HG03521 (cell line): ENCODE results near the gene CNTNAP5.

Experiments used
- ATAC-seq: cut with Tn5 transposase; IDR thresholded peaks from one replicate; pipeline ENCODE4 v1.9.1; 2021; ENCODE audit warnings: mild to moderate bottlenecking, moderate library complexity; ENCODE audit not compliant: unreplicated experiment

Gene CNTNAP5

GRCh38 chr2:124589971-124590370 is 564.9 kb downstream of the CNTNAP5 start:
- no peak for ATAC-seq

DNA sequence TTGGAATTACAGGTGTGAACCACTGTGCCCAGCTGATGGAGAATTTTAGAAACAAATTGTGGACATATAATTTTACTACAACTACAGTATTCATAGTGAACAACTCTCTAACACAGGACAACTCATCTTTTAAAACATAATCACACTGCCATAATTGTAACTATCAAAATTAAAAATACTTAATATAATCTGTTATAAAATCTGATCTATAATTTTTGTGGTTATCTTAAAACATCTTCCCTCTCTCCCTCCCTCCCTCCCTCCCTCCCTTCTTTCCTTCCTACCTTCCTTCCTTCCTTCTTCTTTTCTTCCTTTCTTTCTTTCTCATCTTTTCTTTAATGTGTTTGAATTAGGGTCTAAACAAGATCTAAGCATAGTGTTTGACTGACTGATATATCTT is 577.7 kb downstream of the CNTNAP5 start:
- no peak for ATAC-seq

DNA sequence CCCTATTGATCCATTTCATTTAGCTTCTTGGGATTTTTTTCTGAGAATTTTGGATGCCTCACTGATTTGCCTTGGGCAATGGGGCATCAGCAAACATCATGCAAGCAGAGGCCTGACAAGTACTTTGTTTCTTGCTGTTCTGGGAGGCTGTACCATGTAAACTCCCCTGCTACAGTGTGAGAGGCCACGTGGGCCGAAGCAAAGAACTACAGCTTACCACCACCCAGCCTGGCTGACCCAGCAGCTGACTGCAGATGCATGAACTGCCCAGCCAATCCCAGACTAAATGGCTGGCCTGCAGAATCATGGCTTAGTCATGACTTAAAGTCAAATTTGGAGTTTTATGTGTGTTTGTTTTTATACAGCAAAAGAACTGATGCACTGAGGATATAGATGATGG is 579.9 kb downstream of the CNTNAP5 start:
- ATAC-seq = no peak

GRCh38 chr2:124607679-124608078 is 582.6 kb downstream of the CNTNAP5 start:
- ATAC-seq = no peak

DNA sequence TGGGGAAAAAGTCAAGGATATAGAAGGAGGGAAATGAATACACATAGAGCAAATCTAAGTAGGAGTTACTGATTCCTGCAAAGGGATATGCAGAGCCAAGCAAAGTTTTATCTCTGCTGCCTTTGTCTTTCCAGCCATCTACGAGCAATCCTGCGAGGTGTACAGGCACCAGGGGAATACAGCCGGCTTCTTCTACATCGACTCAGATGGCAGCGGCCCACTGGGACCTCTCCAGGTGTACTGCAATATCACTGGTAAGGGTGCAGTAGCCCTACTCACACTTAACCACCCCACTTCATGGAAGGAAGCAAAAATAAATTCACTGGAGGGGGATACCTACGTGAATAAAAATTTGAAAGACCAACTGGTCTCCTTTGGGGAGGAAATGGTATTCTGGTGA is 584.6 kb downstream of the CNTNAP5 start:
- ATAC-seq = no peak

GRCh38 chr2:124610141-124610540 is 585.1 kb downstream of the CNTNAP5 start:
- ATAC-seq = no peak

DNA sequence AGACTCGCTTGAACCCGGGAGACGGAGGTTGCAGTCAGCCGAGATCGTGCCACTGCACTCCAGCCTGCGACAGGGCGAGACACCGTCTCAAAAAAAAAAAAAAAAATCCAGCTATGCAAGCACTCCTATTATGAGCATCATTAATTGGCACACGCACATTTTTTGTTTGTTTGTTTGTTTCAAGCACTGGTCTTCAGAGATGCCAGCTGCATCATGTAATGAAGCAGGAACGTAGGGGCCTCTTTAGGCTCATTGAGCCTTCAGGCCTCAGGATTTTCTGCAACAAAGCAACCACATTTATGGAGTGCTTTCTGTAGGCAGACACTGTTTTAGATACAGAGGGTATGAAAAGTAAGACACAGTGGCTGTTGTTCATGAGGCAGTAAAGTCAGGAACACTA is 585.8 kb downstream of the CNTNAP5 start:
- no peak for ATAC-seq

DNA sequence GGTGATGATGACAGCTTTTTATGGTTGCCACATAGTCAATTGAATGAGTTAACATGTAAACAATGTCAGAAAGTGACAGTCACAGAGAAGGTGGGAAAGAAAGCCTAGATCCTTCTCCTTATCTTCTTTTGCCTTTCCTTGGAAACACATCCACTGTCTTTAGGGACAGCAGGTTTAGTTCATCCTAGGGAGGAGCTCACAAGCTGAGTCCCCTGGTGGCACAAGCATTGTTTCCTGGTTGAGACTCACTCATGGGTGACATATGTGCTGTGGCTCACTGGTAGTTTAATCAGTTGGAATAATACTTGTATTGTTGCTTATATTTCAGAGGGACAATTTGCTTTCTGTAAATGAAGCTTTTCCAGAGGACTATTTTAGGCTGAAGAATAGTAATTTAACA is 598.5 kb downstream of the CNTNAP5 start:
- ATAC-seq = no peak

GRCh38 chr2:124625561-124625960 is 600.5 kb downstream of the CNTNAP5 start:
- no peak for ATAC-seq

DNA sequence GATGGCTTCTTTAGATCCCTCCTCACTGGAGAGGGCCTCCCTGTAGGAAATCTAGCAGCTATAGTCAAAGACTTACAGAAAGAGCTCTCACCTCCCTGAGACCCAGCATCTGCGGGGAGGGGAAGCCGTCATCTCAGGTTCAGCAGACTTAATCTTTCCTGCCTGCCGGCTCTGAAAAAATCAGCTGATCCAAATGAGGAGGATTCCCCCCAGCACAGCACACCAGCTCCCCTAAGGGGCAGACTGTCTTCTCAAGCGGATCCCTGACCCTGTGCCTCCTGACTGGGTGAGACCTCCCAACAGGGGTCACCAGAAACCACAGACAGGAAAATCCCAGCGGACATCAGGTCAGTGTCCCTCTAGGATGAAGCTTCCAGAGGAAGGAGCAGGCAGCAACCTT is 601.9 kb downstream of the CNTNAP5 start:
- ATAC-seq = no peak

- no peak for ATAC-seq
These were observed 608.7 kb downstream of the CNTNAP5 start for GRCh38 chr2:124633812-124634211.

GRCh38 chr2:124639524-124639923 is 614.4 kb downstream of the CNTNAP5 start:
- no peak for ATAC-seq

DNA sequence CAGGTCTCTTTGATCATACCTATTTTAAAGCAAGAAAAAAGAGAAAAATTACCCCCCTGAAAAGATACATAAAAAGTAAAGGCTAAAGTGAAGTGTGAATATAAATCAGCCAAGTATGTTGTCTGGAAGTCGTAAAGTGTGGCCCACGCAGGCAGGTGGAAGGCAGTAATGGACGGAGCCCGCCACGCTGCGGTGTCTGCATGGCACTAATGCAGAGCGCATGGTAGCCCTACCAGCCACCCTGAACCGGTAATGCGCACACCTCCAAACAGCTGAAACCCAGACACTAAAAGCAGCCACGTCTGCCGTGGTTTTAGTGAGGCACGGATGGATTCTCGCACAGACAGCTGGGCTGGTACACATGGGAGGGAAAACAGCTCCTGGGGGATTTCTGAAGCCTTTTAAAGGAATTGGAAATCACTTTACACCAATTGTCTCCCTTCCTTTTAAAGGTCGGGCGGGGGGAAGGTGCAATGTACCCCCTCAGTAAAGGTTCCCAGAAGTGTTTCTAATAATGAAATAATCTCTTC is 615.2 kb downstream of the CNTNAP5 start:
- ATAC-seq = no peak

DNA sequence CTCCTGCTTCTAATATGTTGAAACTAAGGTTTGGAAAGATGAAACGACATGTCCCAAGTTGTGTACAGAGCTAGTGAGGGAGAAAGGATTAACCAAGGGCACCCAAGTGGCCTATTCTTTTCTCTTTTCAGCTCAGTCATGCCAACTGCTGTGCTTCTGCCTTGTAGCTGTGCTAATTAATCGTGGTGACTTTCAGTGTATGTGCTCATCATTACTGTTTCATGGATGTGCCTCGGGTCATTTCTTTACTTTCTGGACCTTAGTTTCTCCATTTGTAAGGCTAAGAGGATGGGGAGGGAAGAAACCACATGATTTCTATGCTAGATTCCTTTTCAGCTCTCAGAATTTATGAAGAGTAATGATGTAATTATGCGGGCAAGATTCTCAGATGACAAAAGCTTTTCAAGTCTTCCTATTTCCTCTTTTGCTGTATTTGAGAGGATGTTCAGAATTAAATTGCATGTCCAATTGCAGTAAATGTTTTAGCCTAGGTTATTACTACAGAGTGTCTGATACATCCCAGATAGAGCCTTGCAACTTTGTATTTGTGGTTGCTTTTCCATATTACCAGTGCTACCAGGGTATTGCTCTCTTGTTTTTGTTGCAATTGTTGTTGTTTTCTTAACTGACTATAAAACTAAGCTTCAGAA is 621.2 kb downstream of the CNTNAP5 start:
- no peak for ATAC-seq

- ATAC-seq = no peak
These were observed 622.2 kb downstream of the CNTNAP5 start for GRCh38 chr2:124647245-124647644.

DNA sequence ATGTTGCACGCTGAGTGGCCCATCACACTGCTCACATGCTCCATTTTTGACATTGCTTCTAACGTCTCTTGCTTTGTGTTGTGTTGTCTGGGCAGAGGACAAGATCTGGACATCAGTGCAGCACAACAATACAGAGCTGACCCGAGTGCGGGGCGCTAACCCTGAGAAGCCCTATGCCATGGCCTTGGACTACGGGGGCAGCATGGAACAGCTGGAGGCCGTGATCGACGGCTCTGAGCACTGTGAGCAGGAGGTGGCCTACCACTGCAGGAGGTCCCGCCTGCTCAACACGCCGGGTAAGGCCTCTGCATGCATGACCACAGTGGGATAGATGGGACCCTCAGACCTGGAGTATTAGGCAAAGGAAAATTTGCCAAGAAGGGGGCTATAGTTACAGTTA is 622.6 kb downstream of the CNTNAP5 start:
- no peak for ATAC-seq

DNA sequence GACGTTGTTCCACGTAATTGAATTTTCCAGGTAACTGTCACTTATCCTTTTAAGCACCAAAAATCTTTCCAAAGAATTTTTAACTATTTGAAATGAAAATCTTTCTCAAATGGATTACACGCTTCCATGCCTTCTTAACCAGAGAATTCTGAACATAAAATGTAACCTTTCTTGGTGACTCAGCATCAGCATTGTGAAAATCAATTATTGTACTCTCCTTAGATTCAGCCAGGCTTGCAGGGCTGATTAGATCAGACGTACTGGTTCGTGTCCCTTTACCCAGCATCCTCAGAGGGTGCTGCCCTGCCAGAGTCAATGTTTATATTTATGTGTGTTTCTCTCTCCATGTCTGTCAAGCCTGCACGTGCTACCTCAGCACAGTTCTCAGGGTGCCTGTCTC is 623.9 kb downstream of the CNTNAP5 start:
- ATAC-seq = no peak

DNA sequence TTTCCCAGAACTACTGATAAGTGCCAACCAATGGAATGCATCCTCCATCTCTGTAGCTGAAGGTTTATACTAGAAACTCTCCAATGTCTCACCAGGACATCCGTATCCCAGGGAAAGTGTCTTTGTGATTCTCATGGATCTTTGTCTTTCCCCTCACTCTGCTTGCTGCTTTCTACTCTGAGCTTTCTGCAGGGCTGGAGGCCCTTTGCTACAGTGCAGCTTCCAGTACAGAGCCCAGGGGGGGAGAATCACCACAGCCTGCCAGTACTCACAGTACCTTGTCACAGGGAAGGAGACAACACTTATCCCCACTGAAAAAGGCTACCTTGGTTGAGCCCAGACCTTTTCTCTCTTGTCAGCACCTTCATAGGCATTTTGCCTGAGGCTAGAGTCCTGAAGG is 627.0 kb downstream of the CNTNAP5 start:
- no peak for ATAC-seq

- no peak for ATAC-seq
These were observed 633.3 kb downstream of the CNTNAP5 start for GRCh38 chr2:124658373-124658772.

DNA sequence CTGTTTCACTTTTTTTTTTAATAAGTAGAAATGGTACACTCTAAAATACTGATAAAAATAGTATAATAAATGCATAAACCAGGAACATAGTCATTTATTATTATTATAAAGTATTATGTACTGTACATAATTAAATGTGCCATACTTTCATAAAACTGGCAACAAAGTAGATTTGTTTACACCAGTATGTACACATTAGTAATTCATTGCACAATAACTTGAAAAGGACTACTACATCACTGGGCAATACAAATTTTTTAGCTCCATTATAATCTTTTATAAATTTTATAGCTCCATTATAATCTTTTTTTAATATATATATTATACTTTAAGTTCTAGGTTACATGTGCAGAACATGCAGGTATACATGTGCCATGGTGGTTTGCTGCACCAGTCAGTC is 636.5 kb downstream of the CNTNAP5 start:
- ATAC-seq = no peak

GRCh38 chr2:124662946-124663644 is 638.0 kb downstream of the CNTNAP5 start:
- no peak for ATAC-seq

GRCh38 chr2:124663645-124663997 is 638.5 kb downstream of the CNTNAP5 start:
- no peak for ATAC-seq

DNA sequence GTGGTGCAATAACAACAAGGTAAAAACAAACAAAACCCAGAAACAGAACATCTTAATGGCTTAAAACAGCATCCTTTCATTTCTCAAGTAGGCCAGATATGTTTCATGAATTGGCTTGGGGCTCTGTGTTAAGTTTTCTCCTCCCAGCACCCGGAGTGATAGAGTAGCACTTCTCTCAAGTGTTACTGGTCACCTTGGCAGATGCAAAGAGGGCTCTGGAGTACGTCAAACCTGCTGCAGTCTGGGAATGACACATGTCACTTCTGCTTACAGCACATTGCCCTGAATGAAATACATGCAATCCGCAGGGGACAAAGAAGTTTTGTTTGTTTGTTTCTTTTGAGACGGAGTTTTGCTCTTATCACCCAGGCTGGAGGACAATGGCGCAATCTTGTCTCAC is 639.3 kb downstream of the CNTNAP5 start:
- ATAC-seq = no peak
